Epidermal melanocyte (primary cell): ENCODE measurements around the gene CCDC146.
"Not testable (repeated sequence)": the region's sequence is repeated elsewhere in the genome, so short reads cannot be mapped to it uniquely, and the experiment has no call there.

Source experiments
- DNase-seq: peaks from one replicate; pipeline ENCODE4 v3.0.0; 2011; ENCODE audit warnings: low spot score; ENCODE audit not compliant: insufficient read length

CCDC146 gene

GRCh38 chr7:77328669-77329068, 206.3 kb downstream of the CCDC146 start:
- DNase-seq, result no peak

GRCh38 chr7:77329466-77330168, 207.2 kb downstream of the CCDC146 start:
- no peak for DNase-seq

GRCh38 chr7:77330169-77330882, 207.9 kb downstream of the CCDC146 start:
- DNase-seq, result no peak

GRCh38 chr7:77331938-77332695, 209.7 kb downstream of the CCDC146 start:
- peak; percentile 80 for DNase-seq

- not testable (repeated sequence) for DNase-seq
Observed at GRCh38 chr7:77334039-77334438, 211.6 kb downstream of the CCDC146 start.

GRCh38 chr7:77335581-77335980, 213.2 kb downstream of the CCDC146 start:
- no peak for DNase-seq

- no peak for DNase-seq
Observed at GRCh38 chr7:77337456-77337990, 215.1 kb downstream of the CCDC146 start.

GRCh38 chr7:77338260-77338659, 215.8 kb downstream of the CCDC146 start:
- DNase-seq, result no peak

- DNase-seq, result no peak
Observed at GRCh38 chr7:77338883-77339629, 216.6 kb downstream of the CCDC146 start.

GRCh38 chr7:77339726-77340125, 217.3 kb downstream of the CCDC146 start:
- no peak for DNase-seq
